T-helper 17 cell (primary cell): ENCODE data around the gene RBM47. TPM values are rescaled to one million over a fixed set of nuclear protein-coding genes. Genes with fewer than 3 reads are reported as not detected.
"Not testable (repeated sequence)": the region's sequence is repeated elsewhere in the genome, so short reads cannot be mapped to it uniquely, and the experiment has no call there.

Experiments
- ATAC-seq: fragments of 150-1000 bp; cut with Tn5 transposase; 2 replicates; pipeline ENCODE4 v1.10.0; 2021; ENCODE audit warnings: mild to moderate bottlenecking, moderate library complexity
- DNase-seq, 3 donors: peaks; one replicate each; pipeline versions ENCODE4 v3.0.0 to v3.0.0-alpha.2; 2020 to 2021
- H3K9me3 ChIP-seq: one replicate; pipeline ENCODE4 v1.7.0; 2013; ENCODE audit warnings: low read length, mild to moderate bottlenecking; ENCODE audit not compliant: control insufficient read depth, poor library complexity, severe bottlenecking
- H3K27ac Mint-ChIP-seq: one replicate; pipeline ENCODE4 v1.8.0; 2022; ENCODE audit warnings: mild to moderate bottlenecking, moderate library complexity, mixed read lengths
- H3K27me3 Mint-ChIP-seq: one replicate; pipeline ENCODE4 v1.8.0; 2022; ENCODE audit warnings: mixed read lengths
- H3K36me3 Mint-ChIP-seq: one replicate; pipeline ENCODE4 v1.8.0; 2022; ENCODE audit warnings: low read depth, mixed read lengths
- H3K4me1 Mint-ChIP-seq: one replicate; pipeline ENCODE4 v1.8.0; 2022; ENCODE audit warnings: mild to moderate bottlenecking, mixed read lengths
- H3K4me3 Mint-ChIP-seq: one replicate; pipeline ENCODE4 v1.8.0; 2022; ENCODE audit warnings: mild to moderate bottlenecking, moderate library complexity, mixed read lengths
- total RNA-seq, 4 donors: library from RNA in 2 of 4; stranded (reverse) in 2 of 4; gene quantifications; one replicate each; pipeline ENCODE4 v1.2.3 and lab custom pipeline; 2022 to 2026

Gene RBM47
- total RNA-seq, 2 donors from 2014 or later: 0.91 to 3.4 TPM

GRCh38 chr4:40546969-40547788 lies 82.5 kb downstream of the RBM47 start:
- peaks cover 5% of the 10 kb centered on the region for H3K27me3 Mint-ChIP-seq
- H3K4me3 Mint-ChIP-seq: no peak overlapping the region

GRCh38 chr4:40546506-40546905 lies 83.2 kb downstream of the RBM47 start:
- H3K9me3 ChIP-seq: no peaks in the 10 kb centered on the region
- H3K27ac Mint-ChIP-seq: no peak overlapping the region
- DNase-seq: no peak
- no peak for ATAC-seq
- no peak overlapping the region for H3K4me3 Mint-ChIP-seq
- H3K27me3 Mint-ChIP-seq: peaks cover 5% of the 10 kb centered on the region
- H3K36me3 Mint-ChIP-seq: no peaks in the 10 kb centered on the region
- peaks cover 10% of the 10 kb centered on the region for H3K4me1 Mint-ChIP-seq

More at GRCh38 chr4:40546969-40547788, 82.5 kb downstream of the RBM47 start:
- no peaks in the 10 kb centered on the region for H3K9me3 ChIP-seq
- H3K36me3 Mint-ChIP-seq: no peaks in the 10 kb centered on the region
- no peak for DNase-seq
- no peak for ATAC-seq
- no peak overlapping the region for H3K27ac Mint-ChIP-seq
- H3K4me1 Mint-ChIP-seq: peaks cover 10% of the 10 kb centered on the region

GRCh38 chr4:40545487-40545886 lies 84.2 kb downstream of the RBM47 start:
- not testable (repeated sequence) for H3K4me3 Mint-ChIP-seq, DNase-seq, H3K4me1 Mint-ChIP-seq, ATAC-seq, H3K9me3 ChIP-seq, H3K27me3 Mint-ChIP-seq, H3K36me3 Mint-ChIP-seq, H3K27ac Mint-ChIP-seq

- H3K4me3 Mint-ChIP-seq: no peak overlapping the region
- H3K27me3 Mint-ChIP-seq: peaks cover 5% of the 10 kb centered on the region
- no peaks in the 10 kb centered on the region for H3K4me1 Mint-ChIP-seq
- DNase-seq (no peak), ATAC-seq (no peak)
- H3K36me3 Mint-ChIP-seq: no peaks in the 10 kb centered on the region
- no peaks in the 10 kb centered on the region for H3K9me3 ChIP-seq
- no peak overlapping the region for H3K27ac Mint-ChIP-seq
These were observed 85.4 kb downstream of the RBM47 start for GRCh38 chr4:40544221-40544620.

- Mint-ChIP-seq H3K4me3 (no peak overlapping the region), H3K27me3 (peaks cover 5% of the 10 kb centered on the region), H3K27ac (no peak overlapping the region), H3K4me1 (no peaks in the 10 kb centered on the region), H3K36me3 (no peaks in the 10 kb centered on the region)
- ATAC-seq (no peak), DNase-seq (no peak)
- no peaks in the 10 kb centered on the region for H3K9me3 ChIP-seq
These were observed 88.9 kb downstream of the RBM47 start for GRCh38 chr4:40540800-40541199.

GRCh38 chr4:40536032-40536431 lies 93.6 kb downstream of the RBM47 start:
- Mint-ChIP-seq H3K27me3 (no peaks in the 10 kb centered on the region), H3K4me3 (no peak overlapping the region), H3K36me3 (no peaks in the 10 kb centered on the region), H3K27ac (no peak overlapping the region), H3K4me1 (peaks cover 6% of the 10 kb centered on the region)
- no peak for ATAC-seq
- no peak for DNase-seq
- no peaks in the 10 kb centered on the region for H3K9me3 ChIP-seq

- Mint-ChIP-seq H3K27me3 (no peaks in the 10 kb centered on the region), H3K27ac (no peak overlapping the region), H3K4me1 (peaks cover 8% of the 10 kb centered on the region), H3K4me3 (no peak overlapping the region), H3K36me3 (no peaks in the 10 kb centered on the region)
- H3K9me3 ChIP-seq: no peaks in the 10 kb centered on the region
- ATAC-seq (no peak), DNase-seq (no peak)
These were observed 98.0 kb downstream of the RBM47 start for GRCh38 chr4:40531636-40532023.

- Mint-ChIP-seq H3K27me3 (no peaks in the 10 kb centered on the region), H3K36me3 (no peaks in the 10 kb centered on the region), H3K4me1 (peaks cover 8% of the 10 kb centered on the region), H3K4me3 (no peak overlapping the region), H3K27ac (no peak overlapping the region)
- DNase-seq (no peak), ATAC-seq (no peak)
- no peaks in the 10 kb centered on the region for H3K9me3 ChIP-seq
These were observed 98.6 kb downstream of the RBM47 start for GRCh38 chr4:40530961-40531635.

GRCh38 chr4:40526741-40527140 lies 102.9 kb downstream of the RBM47 start:
- H3K27me3 Mint-ChIP-seq: no peaks in the 10 kb centered on the region
- no peaks in the 10 kb centered on the region for H3K9me3 ChIP-seq
- H3K36me3 Mint-ChIP-seq: no peaks in the 10 kb centered on the region
- no peak overlapping the region for H3K4me3 Mint-ChIP-seq
- no peak overlapping the region for H3K27ac Mint-ChIP-seq
- peaks cover 7% of the 10 kb centered on the region for H3K4me1 Mint-ChIP-seq
- DNase-seq (no peak), ATAC-seq (no peak)

GRCh38 chr4:40525752-40526598 lies 103.7 kb downstream of the RBM47 start:
- Mint-ChIP-seq H3K4me3 (no peak overlapping the region), H3K27ac (no peak overlapping the region), H3K27me3 (no peaks in the 10 kb centered on the region), H3K4me1 (peaks cover under 1% of the 10 kb centered on the region), H3K36me3 (no peaks in the 10 kb centered on the region)
- H3K9me3 ChIP-seq: no peaks in the 10 kb centered on the region
- DNase-seq (no peak), ATAC-seq (no peak)

GRCh38 chr4:40524366-40525041 lies 105.2 kb downstream of the RBM47 start:
- H3K9me3 ChIP-seq: no peaks in the 10 kb centered on the region
- no peaks in the 10 kb centered on the region for H3K4me1 Mint-ChIP-seq
- H3K27ac Mint-ChIP-seq: no peak overlapping the region
- DNase-seq (no peak), ATAC-seq (no peak)
- peaks cover 8% of the 10 kb centered on the region for H3K27me3 Mint-ChIP-seq
- H3K36me3 Mint-ChIP-seq: no peaks in the 10 kb centered on the region
- H3K4me3 Mint-ChIP-seq: no peak overlapping the region

GRCh38 chr4:40523581-40523980 lies 106.1 kb downstream of the RBM47 start:
- DNase-seq (no peak), ATAC-seq (no peak)
- Mint-ChIP-seq H3K27ac (no peak overlapping the region), H3K4me3 (no peak overlapping the region), H3K27me3 (peaks cover 8% of the 10 kb centered on the region), H3K36me3 (no peaks in the 10 kb centered on the region), H3K4me1 (no peaks in the 10 kb centered on the region)
- no peaks in the 10 kb centered on the region for H3K9me3 ChIP-seq

GRCh38 chr4:40521957-40522356 lies 107.7 kb downstream of the RBM47 start:
- Mint-ChIP-seq H3K36me3 (no peaks in the 10 kb centered on the region), H3K4me3 (no peak overlapping the region), H3K27ac (no peak overlapping the region), H3K4me1 (peaks cover 2% of the 10 kb centered on the region), H3K27me3 (peaks cover 8% of the 10 kb centered on the region)
- no peaks in the 10 kb centered on the region for H3K9me3 ChIP-seq
- no peak for ATAC-seq
- DNase-seq: no peak
